Measurements from ENCODE around the gene ACSF2. TPM values are rescaled to one million over a fixed set of nuclear protein-coding genes. Genes with fewer than 3 reads are reported as not detected.

The ACSF2 gene
- total RNA-seq, 6 donors from 2014 or later, result 52.3 to 239 (median 120) TPM

DNA sequence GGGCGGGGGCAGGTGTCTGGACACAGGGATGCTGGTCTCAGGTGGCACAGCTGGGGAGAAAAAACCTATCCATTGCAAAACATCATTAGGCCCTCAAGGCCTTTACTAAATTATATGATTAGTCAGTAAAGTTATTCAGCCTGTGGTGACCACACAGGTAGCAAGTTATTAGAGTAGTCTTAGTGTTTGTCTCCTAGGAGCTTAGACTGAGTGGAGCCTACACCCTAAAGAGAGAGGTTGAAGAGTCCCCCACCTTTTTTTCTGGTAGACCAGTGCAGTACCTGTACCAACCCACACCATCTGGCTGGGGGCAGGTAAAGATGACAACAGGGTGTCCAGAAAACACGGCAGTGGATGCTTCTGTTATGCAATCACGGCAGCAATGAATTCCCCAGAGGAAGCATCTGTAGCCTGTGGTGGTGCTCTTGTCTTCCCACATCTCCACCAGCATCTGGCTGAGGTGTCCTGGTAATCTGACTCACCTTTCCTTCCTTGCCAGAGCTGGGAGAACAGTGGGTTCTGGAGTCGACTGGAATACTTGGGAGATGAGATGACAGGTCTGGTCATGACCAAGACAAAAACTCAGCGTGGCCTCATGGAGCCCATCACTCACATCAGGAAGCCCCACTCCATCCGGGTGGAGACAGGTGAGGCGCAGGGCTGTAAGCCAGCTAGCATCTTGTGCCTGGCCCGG lies 93.3 kb downstream of the ACSF2 start:
- H3K4me3 ChIP-seq, result no peak overlapping the region
- no peaks in the 10 kb centered on the region for H3K4me1 ChIP-seq
- no peak for ATAC-seq (ENCODE audit: low FRiP score in 2 of 2)
- no peaks in the 10 kb centered on the region for H3K27me3 ChIP-seq
- no peak for DNase-seq
- no peaks in the 10 kb centered on the region for H3K9me3 ChIP-seq
- no peak for TF ChIP-seq POLR2A (IDR thresholded peaks at IDR 0.05)
- 86 to 92% methylated on average over 8 of the region's 8 CpGs for WGBS, 2 donors
- H3K36me3 ChIP-seq, result no peaks in the 10 kb centered on the region
- H3K27ac ChIP-seq, result no peak overlapping the region

DNA sequence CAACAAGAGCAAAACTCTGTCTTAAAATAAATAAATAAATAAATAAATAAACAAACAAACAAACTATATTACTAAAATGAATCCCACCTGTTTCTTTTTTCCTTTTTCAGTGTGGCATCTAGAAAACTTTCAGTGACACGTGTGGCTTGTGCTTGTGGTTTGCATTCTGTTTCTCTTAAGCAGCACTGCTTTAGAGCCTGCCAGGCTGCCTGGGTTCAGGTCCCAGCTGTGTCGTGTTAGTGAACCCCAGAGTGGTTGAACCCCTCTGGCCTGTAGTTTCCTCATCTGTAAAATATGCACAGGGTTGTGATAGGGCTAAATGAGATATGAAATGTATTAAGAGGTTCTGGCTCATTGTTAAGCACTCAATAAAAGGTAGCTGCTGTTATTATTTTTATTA lies 94.5 kb downstream of the ACSF2 start:
- ATAC-seq (ENCODE audit: low FRiP score in 2 of 2), result no peak
- H3K27me3 ChIP-seq, result no peaks in the 10 kb centered on the region
- no peak for DNase-seq
- no peaks in the 10 kb centered on the region for H3K9me3 ChIP-seq
- no peak overlapping the region for H3K27ac ChIP-seq
- H3K36me3 ChIP-seq, result no peaks in the 10 kb centered on the region
- H3K4me3 ChIP-seq, result no peak overlapping the region
- H3K4me1 ChIP-seq, result no peaks in the 10 kb centered on the region
- WGBS, 2 donors, result 69 to 82% methylated on average over 2 of the region's 2 CpGs
- TF ChIP-seq, protein P1, sequence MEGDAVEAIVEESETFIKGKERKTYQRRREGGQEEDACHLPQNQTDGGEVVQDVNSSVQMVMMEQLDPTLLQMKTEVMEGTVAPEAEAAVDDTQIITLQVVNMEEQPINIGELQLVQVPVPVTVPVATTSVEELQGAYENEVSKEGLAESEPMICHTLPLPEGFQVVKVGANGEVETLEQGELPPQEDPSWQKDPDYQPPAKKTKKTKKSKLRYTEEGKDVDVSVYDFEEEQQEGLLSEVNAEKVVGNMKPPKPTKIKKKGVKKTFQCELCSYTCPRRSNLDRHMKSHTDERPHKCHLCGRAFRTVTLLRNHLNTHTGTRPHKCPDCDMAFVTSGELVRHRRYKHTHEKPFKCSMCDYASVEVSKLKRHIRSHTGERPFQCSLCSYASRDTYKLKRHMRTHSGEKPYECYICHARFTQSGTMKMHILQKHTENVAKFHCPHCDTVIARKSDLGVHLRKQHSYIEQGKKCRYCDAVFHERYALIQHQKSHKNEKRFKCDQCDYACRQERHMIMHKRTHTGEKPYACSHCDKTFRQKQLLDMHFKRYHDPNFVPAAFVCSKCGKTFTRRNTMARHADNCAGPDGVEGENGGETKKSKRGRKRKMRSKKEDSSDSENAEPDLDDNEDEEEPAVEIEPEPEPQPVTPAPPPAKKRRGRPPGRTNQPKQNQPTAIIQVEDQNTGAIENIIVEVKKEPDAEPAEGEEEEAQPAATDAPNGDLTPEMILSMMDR (IDR thresholded peaks at IDR 0.05), result no peak
- TF ChIP-seq EP300 (IDR thresholded peaks at IDR 0.05), result no peak

DNA sequence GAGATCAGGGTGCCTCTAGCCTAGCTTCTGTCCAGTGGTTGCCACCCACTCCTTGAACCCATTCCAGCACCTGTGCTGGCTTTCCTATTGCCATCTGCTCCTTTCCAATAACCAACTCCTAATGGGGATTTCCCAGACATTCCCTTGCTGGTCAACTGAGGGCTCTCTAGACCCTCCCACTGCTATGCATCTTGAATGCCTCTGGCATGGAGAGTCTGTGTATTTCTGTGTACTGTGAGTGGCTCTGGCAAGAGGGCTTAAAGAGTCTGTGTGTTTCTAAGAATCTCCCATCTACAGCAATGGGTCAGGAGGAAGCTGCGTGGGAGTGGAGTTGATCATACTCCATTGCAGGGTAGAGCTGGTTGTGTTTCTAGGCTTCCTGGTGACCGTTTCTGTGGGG lies 95.5 kb downstream of the ACSF2 start:
- Histone ChIP-seq H3K36me3 (no peaks in the 10 kb centered on the region), H3K4me1 (no peaks in the 10 kb centered on the region), H3K4me3 (no peak overlapping the region), H3K27ac (no peak overlapping the region), H3K9me3 (no peaks in the 10 kb centered on the region), H3K27me3 (no peaks in the 10 kb centered on the region)
- DNase-seq (no peak), ATAC-seq (ENCODE audit: low FRiP score in 2 of 2) (no peak)
- TF ChIP-seq EP300 (IDR thresholded peaks at IDR 0.05) (no peak), POLR2A (IDR thresholded peaks at IDR 0.05) (no peak), POLR2AphosphoS5 (IDR thresholded peaks at IDR 0.05) (no peak)
- TF ChIP-seq, protein P1 (IDR thresholded peaks at IDR 0.05), result no peak
- WGBS, 2 donors, result 20 to 57% methylated on average over 1 to 2 of the region's 2 CpGs

DNA sequence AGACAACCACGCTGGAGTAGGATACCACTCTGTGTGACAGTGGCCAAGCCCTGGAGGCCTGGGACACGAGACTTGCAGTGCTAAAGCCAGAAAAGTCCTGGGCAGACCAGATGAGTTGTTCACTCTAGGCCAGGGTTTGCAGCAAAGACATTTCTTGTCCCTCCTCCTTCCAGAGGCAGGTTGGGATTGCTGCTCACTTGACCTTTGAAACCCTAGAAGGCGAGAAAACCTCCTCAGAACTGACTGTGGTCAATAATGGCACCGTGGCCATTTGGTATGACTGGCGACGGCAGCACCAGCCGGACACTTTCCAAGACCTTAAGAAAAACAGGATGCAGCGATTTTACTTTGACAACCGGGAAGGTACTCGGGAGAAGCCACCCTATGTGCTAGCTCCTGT lies 96.7 kb downstream of the ACSF2 start:
- TF ChIP-seq EP300 (IDR thresholded peaks at IDR 0.05) (no peak), POLR2AphosphoS5 (IDR thresholded peaks at IDR 0.05) (no peak), POLR2A (IDR thresholded peaks at IDR 0.05) (no peak)
- TF ChIP-seq, protein P1 (IDR thresholded peaks at IDR 0.05), result no peak
- DNase-seq (no peak), ATAC-seq (ENCODE audit: low FRiP score in 2 of 2) (no peak)
- Histone ChIP-seq H3K27me3 (no peaks in the 10 kb centered on the region), H3K4me3 (no peak overlapping the region), H3K36me3 (no peaks in the 10 kb centered on the region), H3K4me1 (no peaks in the 10 kb centered on the region), H3K9me3 (no peaks in the 10 kb centered on the region), H3K27ac (no peak overlapping the region)
- 86 to 87% methylated on average over 10 of the region's 10 CpGs for WGBS, 2 donors

DNA sequence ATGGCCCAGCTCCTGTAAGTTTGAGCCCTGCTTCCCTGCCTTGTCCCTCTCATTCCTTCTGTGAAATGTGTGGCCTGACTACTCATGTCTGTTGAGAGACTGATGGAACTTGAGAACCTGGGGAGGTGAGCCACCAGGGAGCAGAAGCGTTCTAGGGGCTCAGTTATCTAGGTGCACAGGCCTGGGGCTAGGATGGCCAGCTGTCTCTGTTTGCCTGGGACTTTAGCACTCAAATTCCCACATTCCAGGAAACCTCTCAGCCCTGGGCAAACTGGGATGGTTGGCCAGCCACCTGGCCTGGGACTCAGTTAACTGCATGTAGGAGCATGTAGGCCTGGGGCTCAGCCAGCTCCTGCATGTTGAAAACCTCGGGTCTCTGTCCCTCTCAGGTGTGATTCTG lies 97.2 kb downstream of the ACSF2 start:
- TF ChIP-seq POLR2A (IDR thresholded peaks at IDR 0.05) (no peak), POLR2AphosphoS5 (IDR thresholded peaks at IDR 0.05) (no peak), EP300 (IDR thresholded peaks at IDR 0.05) (no peak)
- TF ChIP-seq, protein P1 (IDR thresholded peaks at IDR 0.05), result no peak
- H3K4me3 ChIP-seq, result no peak overlapping the region
- ATAC-seq (ENCODE audit: low FRiP score in 2 of 2) (no peak), DNase-seq (no peak)
- H3K27ac ChIP-seq, result no peak overlapping the region
- no peaks in the 10 kb centered on the region for H3K9me3 ChIP-seq
- H3K36me3 ChIP-seq, result no peaks in the 10 kb centered on the region
- WGBS, 2 donors, result 83 to 97% methylated on average over 1 to 2 of the region's 2 CpGs
- H3K27me3 ChIP-seq, result no peaks in the 10 kb centered on the region
- H3K4me1 ChIP-seq, result no peaks in the 10 kb centered on the region

Small RNA genes within 50 kb of the gene (small RNA-seq; reads per million reads assigned to genes)
- 0 reads per million in 4 donors for gene RF00019

Other genes starting within 250 kb of the ACSF2 start
- gene COL1A1, start 224.6 kb upstream of the ACSF2 start, total RNA-seq, result 100 to 1,000 TPM in 3 of 6 donors, 10 to 100 TPM in 3; 15.4 to 555 (median 117) TPM
- gene TMEM92, start 151.8 kb upstream of the ACSF2 start, total RNA-seq, result 10 to 100 TPM in 1 of 6 donors, 1 to 10 TPM in 5; 1.3 to 15.7 (median 3.8) TPM
- gene XYLT2, start 80.1 kb upstream of the ACSF2 start, total RNA-seq, result 10 to 100 TPM; 16.4 to 33.5 (median 19.2) TPM
- gene MRPL27, start 53.0 kb upstream of the ACSF2 start, total RNA-seq, result 10 to 100 TPM in 5 of 6 donors, 1 to 10 TPM in 1; 7.3 to 59.1 (median 50.6) TPM
- gene EME1, start 53.0 kb upstream of the ACSF2 start, total RNA-seq, result 10 to 100 TPM in 1 of 6 donors, 1 to 10 TPM in 2, under 1 TPM in 1, not detected in 2; 0.30 to 12.1 (median 1.2) TPM
- 100 to 1,000 TPM in 1 of 6 donors, 10 to 100 TPM in 5; 19.9 to 135 (median 67.0) TPM for gene LRRC59, start 28.7 kb upstream of the ACSF2 start, total RNA-seq
- under 1 TPM in 4 of 6 donors, not detected in 2; 0.13 to 0.30 (median 0.21) TPM for gene CHAD, start 42.7 kb downstream of the ACSF2 start, total RNA-seq
- gene RSAD1, start 52.6 kb downstream of the ACSF2 start, total RNA-seq, result 10 to 100 TPM; 26.8 to 47.3 (median 34.9) TPM
- 10 to 100 TPM in 1 of 6 donors, 1 to 10 TPM in 5; 1.0 to 14.7 (median 4.2) TPM for gene MYCBPAP, start 82.2 kb downstream of the ACSF2 start, total RNA-seq
- gene EPN3, start 106.5 kb downstream of the ACSF2 start, total RNA-seq, result 10 to 100 TPM in 1 of 6 donors, 1 to 10 TPM in 2, under 1 TPM in 2, not detected in 1; 0.74 to 14.4 (median 1.2) TPM
- 100 to 1,000 TPM in 2 of 6 donors, 10 to 100 TPM in 4; 32.9 to 111 (median 46.4) TPM for gene SPATA20, start 121.0 kb downstream of the ACSF2 start, total RNA-seq
- under 1 TPM in 4 of 6 donors, not detected in 2; under 0.01 to 0.37 (median 0.11) TPM for gene CACNA1G, start 134.5 kb downstream of the ACSF2 start, total RNA-seq
- gene ABCC3, start 208.7 kb downstream of the ACSF2 start, total RNA-seq, result 100 to 1,000 TPM in 1 of 6 donors, 10 to 100 TPM in 5; 34.2 to 268 (median 57.7) TPM

Data from upper lobe of left lung (tissue), 6 donors.